ENCODE results near the gene ANXA11.

GRCh38 chr10:80186364-80187012 is 18.8 kb downstream of the ANXA11 start:
- no peak for TF ChIP-seq CTCF (IDR thresholded peaks at IDR 0.05)
- TF ChIP-seq POLR2A (IDR thresholded peaks at IDR 0.05) = no peak
- TF ChIP-seq POLR2AphosphoS5 (IDR thresholded peaks at IDR 0.05) = no peak
